GM12878 (cell line): ENCODE results near the gene CAPZB. TPM values are rescaled to one million over a fixed set of nuclear protein-coding genes. Genes with fewer than 3 reads are reported as not detected.
A peak's percentile ranks its signal among the peaks of the same experiment; 100 is the strongest.

ENCODE experiments used
- ATAC-seq: fragments of 200-7000 bp; cut with Tn5 transposase; 3 replicates; pipeline ENCODE4 v1.9.1; 2020; ENCODE audit warnings: mild to moderate bottlenecking, moderate library complexity
- BruUV-seq: library from RNA; stranded (reverse); fragments of 400-500 nt; replicated peaks from 2 replicates; lab custom pipeline; 2021; lab: Mats Ljungman, UMichigan
- CTCF ChIA-PET: fragments of 300-600 bp; sonication (Branson Sonifier 250); formaldehyde crosslinking; extraction: SDS; loops from one replicate; lab custom pipeline; 2021; ENCODE audit warnings: inconsistent platforms; lab: Yijun Ruan, JAX
- POLR2A ChIA-PET: fragments of 350-600 bp; formaldehyde crosslinking; extraction: SDS; loops from one replicate; lab custom pipeline; 2021; ENCODE audit warnings: inconsistent platforms; lab: Charles Lee
- RAD21 ChIA-PET: fragments of 300-600 bp; sonication (Branson Sonifier 250); formaldehyde crosslinking; loops from one replicate; lab custom pipeline; 2023; ENCODE audit warnings: antibody characterized with exemption; ENCODE audit not compliant: unreplicated experiment; lab: Charles Lee
- SMC1A ChIA-PET: fragments of 300-600 bp; sonication (Branson Sonifier 250); formaldehyde crosslinking; loops from one replicate; lab custom pipeline; 2023; ENCODE audit not compliant: unreplicated experiment, uncharacterized antibody; lab: Charles Lee
- DNase-seq: peaks from one replicate; pipeline ENCODE4 v3.0.0-alpha.2; 2011; ENCODE audit warnings: low read depth, low spot score
- FAIRE-seq: peaks from 3 replicates; lab custom pipeline; 2011; peaks lifted over from hg19 to GRCh38; lab: Jason Lieb, UNC
- H2AFZ ChIP-seq: 2 replicates; pipeline ENCODE4 v1.6.0; 2011; ENCODE audit warnings: low read depth, low read length, control low read depth; ENCODE audit not compliant: control insufficient read depth
- H3K27ac ChIP-seq: 2 replicates; pipeline ENCODE4 v1.5.1; 2011; ENCODE audit warnings: control low read depth; ENCODE audit not compliant: control insufficient read depth, insufficient read depth
- H3K27me3 ChIP-seq, 2 experiments: replicated peaks in 1 of 2; 2 replicates each; pipeline versions ENCODE4 v1.6.0 to v1.6.1; 2011; ENCODE audit warnings: low read length in 1 of 2; ENCODE audit not compliant: control insufficient read depth in 2 of 2, insufficient read depth in 2 of 2
- H3K36me3 ChIP-seq, 2 experiments: 2 replicates each; pipeline ENCODE4 v1.5.1; 2011; ENCODE audit warnings: low read length in 1 of 2; ENCODE audit not compliant: control insufficient read depth in 2 of 2, insufficient read depth in 2 of 2
- H3K4me1 ChIP-seq: 2 replicates; pipeline ENCODE4 v1.6.1; 2011; ENCODE audit warnings: mild to moderate bottlenecking, low read length, moderate library complexity, mixed read lengths; ENCODE audit not compliant: control insufficient read depth, insufficient read depth
- H3K4me2 ChIP-seq: 2 replicates; pipeline ENCODE4 v1.6.0; 2011; ENCODE audit warnings: control low read depth; ENCODE audit not compliant: control insufficient read depth, insufficient read depth
- H3K4me3 ChIP-seq: fragments of 200-600 bp; sonication (generic); 2 replicates; pipeline ENCODE4 v1.5.1; 2016
- H3K79me2 ChIP-seq: 2 replicates; pipeline ENCODE4 v1.6.0; 2011; ENCODE audit warnings: low read length; ENCODE audit not compliant: control insufficient read depth, insufficient read depth
- H3K9ac ChIP-seq: 2 replicates; pipeline ENCODE4 v1.8.0; 2011; ENCODE audit warnings: low read length, control low read depth, mixed read lengths; ENCODE audit not compliant: control insufficient read depth, insufficient read depth
- H3K9me3 ChIP-seq: replicated peaks from 3 replicates; pipeline ENCODE4 v1.5.1; 2011; ENCODE audit warnings: mild to moderate bottlenecking, low read length; ENCODE audit not compliant: control insufficient read depth, insufficient read depth
- H4K20me1 ChIP-seq: 2 replicates; pipeline ENCODE4 v1.6.0; 2011; ENCODE audit not compliant: control insufficient read depth, insufficient read depth
- CBFB ChIP-seq: IDR thresholded peaks from 2 replicates; pipeline ENCODE4 v1.6.1; 2016; ENCODE audit warnings: antibody characterized with exemption, low read depth
- E4F1 ChIP-seq: fragments of 450-650 bp; IDR thresholded peaks from 2 replicates; pipeline ENCODE4 v1.6.1; 2018; ENCODE audit warnings: borderline replicate concordance, mild to moderate bottlenecking; ENCODE audit not compliant: partially characterized antibody
- EED ChIP-seq: sonication (generic); IDR thresholded peaks from 2 replicates; pipeline ENCODE4 v1.6.1; 2016; ENCODE audit warnings: antibody characterized with exemption, low read depth
- MEF2B ChIP-seq: fragments of 450-650 bp; IDR thresholded peaks from 2 replicates; pipeline ENCODE4 v1.6.1; 2018; ENCODE audit warnings: mild to moderate bottlenecking, moderate library complexity; ENCODE audit not compliant: partially characterized antibody, poor library complexity, severe bottlenecking
- MTA2 ChIP-seq: fragments of 450-650 bp; IDR thresholded peaks from 2 replicates; pipeline ENCODE4 v1.6.1; 2016; ENCODE audit warnings: low read depth, mild to moderate bottlenecking, moderate library complexity
- NFYA ChIP-seq: IDR thresholded peaks from 2 replicates; pipeline ENCODE4 v1.6.1; 2011; ENCODE audit warnings: low read depth, mild to moderate bottlenecking, low read length, improper control_type of control experiment, borderline replicate concordance
- NR2C1 ChIP-seq: fragments of 450-650 bp; IDR thresholded peaks from 2 replicates; pipeline ENCODE4 v1.6.1; 2017; ENCODE audit warnings: antibody characterized with exemption, mild to moderate bottlenecking, moderate library complexity
- PKNOX1 ChIP-seq: fragments of 450-650 bp; IDR thresholded peaks from 2 replicates; pipeline ENCODE4 v1.6.1; 2016; ENCODE audit warnings: mild to moderate bottlenecking
- POLR2AphosphoS5 ChIP-seq: IDR thresholded peaks from 2 replicates; pipeline ENCODE4 v1.6.1; 2011; ENCODE audit warnings: mild to moderate bottlenecking, low read length, inconsistent platforms
- RAD21 ChIP-seq: IDR thresholded peaks from 2 replicates; pipeline ENCODE4 v1.6.1; 2011; ENCODE audit warnings: mild to moderate bottlenecking, low read depth, low read length, moderate library complexity; ENCODE audit not compliant: insufficient read depth
- SMARCA5 ChIP-seq: fragments of 450-650 bp; IDR thresholded peaks from 2 replicates; pipeline ENCODE4 v1.6.1; 2017; ENCODE audit warnings: mild to moderate bottlenecking
- SREBF2 ChIP-seq: IDR thresholded peaks from 2 replicates; pipeline ENCODE4 v1.6.1; 2012; ENCODE audit warnings: mild to moderate bottlenecking, low read length
- USF2 ChIP-seq: IDR thresholded peaks from 2 replicates; pipeline ENCODE4 v1.6.1; 2011; ENCODE audit warnings: low read depth, low read length, improper control_type of control experiment, borderline replicate concordance
- WGBS: methylation state at CpG from one replicate; pipeline ENCODE4 v1.1.6; 2016; ENCODE audit warnings: low lambda C conversion rate; ENCODE audit not compliant: insufficient replicate concordance, insufficient coverage; ENCODE audit errors: missing lambda C conversion rate; 5-methylcytosine and 5-hydroxymethylcytosine counted together
- in situ Hi-C: fragments of 300-500 bp; cut with MboI; formaldehyde crosslinking; loops from 9 replicates; pipeline ENCODE4 v1.14.3; 2018; ENCODE audit warnings: mixed read lengths
- intact Hi-C: fragments of 100-400 bp; cut with micrococcal nuclease; formaldehyde crosslinking; loops from one replicate; pipeline ENCODE4 v1.14.2; 2022; ENCODE audit not compliant: unreplicated experiment
- polyA plus RNA-seq, 11 experiments: library from polyadenylated mRNA; depleted of rRNA in 4 of 11; unstranded in 6 of 11; stranded (reverse) in 5 of 11; fragments of >200 nt; fragmentation: Nextera tagmentation in 4 of 11; fragmentation: Illumina TruSeq in 1 of 11; extraction: Ambion mirVana in 4 of 11; extraction: Trizol in 1 of 11; gene quantifications; 1 replicate in 1 of 11; 2 replicates in 10 of 11; pipeline versions ENCODE4 v1.2.1 to v1.2.3, GENCODE V29; 2011 to 2016; ENCODE audit warnings: inconsistent platforms in 2 of 11, missing spikeins in 2 of 11, low read depth in 1 of 11
- total RNA-seq, 4 experiments: library from RNA; depleted of rRNA in 3 of 4; stranded (reverse); fragments of >200 nt in 3 of 4; fragmentation: Illumina TruSeq in 1 of 4; extraction: Trizol in 1 of 4; gene quantifications; 2 replicates each; pipeline versions ENCODE4 v1.2.1 to v1.2.3, GENCODE V29; 2013 to 2021
- TF ChIP-seq, protein P1 (sequence below): IDR thresholded peaks from 2 replicates; pipeline ENCODE4 v1.6.1; 2012; ENCODE audit warnings: low read depth, low read length, improper control_type of control experiment
- TF ChIP-seq, protein P2 (sequence below): fragments of 450-650 bp; IDR thresholded peaks from 2 replicates; pipeline ENCODE4 v1.6.1; 2017; ENCODE audit warnings: mild to moderate bottlenecking

Gene CAPZB
- total and polyA plus RNA-seq, 10 of the 15 experiments (the other 5 are each of a cell fraction or from before 2014, with no cell fraction given): 104 to 454 (median 213) TPM

DNA sequence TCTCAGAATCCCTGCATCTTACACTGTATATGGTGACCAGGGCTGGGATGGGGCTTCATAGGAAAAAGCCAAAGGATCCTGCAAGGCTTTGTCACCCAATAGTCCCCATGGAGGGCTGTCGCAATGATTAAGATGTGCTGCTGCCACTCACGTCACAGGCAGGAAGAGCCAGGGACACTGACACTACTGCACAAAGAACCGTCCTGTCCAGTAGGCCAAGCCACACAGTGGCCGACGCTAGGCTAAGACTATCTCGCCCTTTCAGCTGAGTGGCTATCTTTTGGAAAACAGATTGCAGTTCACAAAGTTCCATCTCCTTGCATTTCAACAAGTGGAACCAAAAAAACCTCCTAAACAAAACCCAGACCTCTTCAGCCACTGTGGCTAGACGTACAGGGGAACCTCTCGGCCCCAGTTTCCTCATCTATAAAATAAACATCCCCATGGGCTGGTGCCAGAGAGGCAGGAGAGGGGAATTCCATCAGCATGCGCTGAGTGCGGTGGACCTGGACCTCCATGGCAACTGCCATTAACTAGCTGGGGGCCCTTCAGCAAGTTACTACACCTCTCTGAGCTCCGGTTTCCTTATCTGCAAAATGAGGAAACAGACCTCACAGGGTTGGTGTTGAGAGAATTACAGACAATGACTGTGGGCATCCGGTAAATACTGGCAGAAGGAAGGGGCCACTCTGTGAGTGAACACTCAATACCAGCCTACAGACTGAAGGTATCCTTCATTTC is 8.7 kb downstream of the CAPZB start:
- FAIRE-seq (no peak), ATAC-seq (peak; percentile 86), DNase-seq (peak; percentile 56)
- Histone ChIP-seq H3K4me3 (peak overlapping the region; percentile 58), H3K9ac (peak overlapping the region; percentile 50; the same call in 1 of the 2 replicates), H3K79me2 (peaks cover 92% of the 10 kb centered on the region), H4K20me1 (peaks cover 14% of the 10 kb centered on the region; the same call in 1 of the 2 replicates), H3K36me3 (peaks cover 11% of the 10 kb centered on the region in 2 experiments; a peak in 3 of 4 replicates), H3K9me3 (no peaks in the 10 kb centered on the region), H3K4me1 (peaks cover 44% of the 10 kb centered on the region), H2AFZ (no peak overlapping the region), H3K4me2 (peak overlapping the region; percentile 87), H3K27ac (peak overlapping the region; percentile 94), H3K27me3 (no peaks in the 10 kb centered on the region)
- in situ Hi-C loops (no loop called here), intact Hi-C loops (no loop called here)
- no TSS peak for BruUV-seq
- 9% methylated on average over 12 of the region's 12 CpGs for WGBS
- SMC1A ChIA-PET: interaction anchor here (0.7 to 3.5 kb wide), 9 partner anchors 8 to 114 kb away, joined by 3 to 22 read pairs (median 3); no protein-coding TSS in a partner anchor
- RAD21 ChIA-PET: interaction anchor here (0.9 to 2.7 kb wide), 11 partner anchors 8 to 124 kb away, joined by 3 to 11 read pairs (median 3); partner anchors contain the start of gene CAPZB
- CTCF ChIA-PET: interaction anchor here (0.9 to 2.4 kb wide), 7 partner anchors 8 to 186 kb away, joined by 3 to 11 read pairs (median 6); partner anchors contain the start of gene CAPZB
- POLR2A ChIA-PET: interaction anchor here (0.6 to 1.0 kb wide), 6 partner anchors 9 to 268 kb away, joined by 3 to 9 read pairs (median 4); partner anchors contain the start of gene CAPZB
- TF ChIP-seq SMARCA5 (peak; percentile 76; the same call in 1 of the 2 replicates), E4F1 (no peak), POLR2AphosphoS5 (no peak), USF2 (no peak), RAD21 (no peak), NR2C1 (no peak), MTA2 (no peak), MEF2B (no peak), NFYA (no peak), EED (peak; percentile 9; the same call in 1 of the 2 replicates), PKNOX1 (no peak), SREBF2 (no peak), CBFB (0 out of 2 replicates have a peak, but pooled peaks have one; percentile 16)
- TF ChIP-seq, protein P1, sequence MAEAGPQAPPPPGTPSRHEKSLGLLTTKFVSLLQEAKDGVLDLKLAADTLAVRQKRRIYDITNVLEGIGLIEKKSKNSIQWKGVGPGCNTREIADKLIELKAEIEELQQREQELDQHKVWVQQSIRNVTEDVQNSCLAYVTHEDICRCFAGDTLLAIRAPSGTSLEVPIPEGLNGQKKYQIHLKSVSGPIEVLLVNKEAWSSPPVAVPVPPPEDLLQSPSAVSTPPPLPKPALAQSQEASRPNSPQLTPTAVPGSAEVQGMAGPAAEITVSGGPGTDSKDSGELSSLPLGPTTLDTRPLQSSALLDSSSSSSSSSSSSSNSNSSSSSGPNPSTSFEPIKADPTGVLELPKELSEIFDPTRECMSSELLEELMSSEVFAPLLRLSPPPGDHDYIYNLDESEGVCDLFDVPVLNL: no peak
- TF ChIP-seq, protein P2, sequence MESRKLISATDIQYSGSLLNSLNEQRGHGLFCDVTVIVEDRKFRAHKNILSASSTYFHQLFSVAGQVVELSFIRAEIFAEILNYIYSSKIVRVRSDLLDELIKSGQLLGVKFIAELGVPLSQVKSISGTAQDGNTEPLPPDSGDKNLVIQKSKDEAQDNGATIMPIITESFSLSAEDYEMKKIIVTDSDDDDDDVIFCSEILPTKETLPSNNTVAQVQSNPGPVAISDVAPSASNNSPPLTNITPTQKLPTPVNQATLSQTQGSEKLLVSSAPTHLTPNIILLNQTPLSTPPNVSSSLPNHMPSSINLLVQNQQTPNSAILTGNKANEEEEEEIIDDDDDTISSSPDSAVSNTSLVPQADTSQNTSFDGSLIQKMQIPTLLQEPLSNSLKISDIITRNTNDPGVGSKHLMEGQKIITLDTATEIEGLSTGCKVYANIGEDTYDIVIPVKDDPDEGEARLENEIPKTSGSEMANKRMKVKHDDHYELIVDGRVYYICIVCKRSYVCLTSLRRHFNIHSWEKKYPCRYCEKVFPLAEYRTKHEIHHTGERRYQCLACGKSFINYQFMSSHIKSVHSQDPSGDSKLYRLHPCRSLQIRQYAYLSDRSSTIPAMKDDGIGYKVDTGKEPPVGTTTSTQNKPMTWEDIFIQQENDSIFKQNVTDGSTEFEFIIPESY: no peak
